ENCODE measurements around the gene DHX57. TPM values are rescaled to one million over a fixed set of nuclear protein-coding genes. Genes with fewer than 3 reads are reported as not detected.

DHX57 gene
- total RNA-seq, 2 experiments from 2014 or later = 18.1 to 22.1 TPM

Other genes starting within 250 kb of the DHX57 start
- 10 to 100 TPM; 42.0 to 42.2 TPM for gene GALM, start 209.8 kb downstream of the DHX57 start, total RNA-seq
- gene SRSF7, start 124.6 kb downstream of the DHX57 start, total RNA-seq = 100 to 1,000 TPM; 381 to 392 TPM
- gene GEMIN6, start 97.7 kb downstream of the DHX57 start, total RNA-seq = 10 to 100 TPM; 38.6 to 43.3 TPM
- 1 to 10 TPM; 8.4 to 9.8 TPM for gene MORN2, start within 50 bp of the DHX57 start, total RNA-seq
- under 1 TPM; 0.10 to 0.47 TPM for gene ARHGEF33, start 13.9 kb upstream of the DHX57 start, total RNA-seq
- gene SOS1, start 245.1 kb upstream of the DHX57 start, total RNA-seq = 10 to 100 TPM; 36.3 to 41.3 TPM

Data from activated naive CD8-positive, alpha-beta T cell treated with anti-CD3 and anti-CD28 coated beads for 36 hours (primary cell).